ENCODE data around the gene STPG2.
"Not testable (repeated sequence)": the region's sequence is repeated elsewhere in the genome, so short reads cannot be mapped to it uniquely, and the experiment has no call there.

STPG2 gene

DNA sequence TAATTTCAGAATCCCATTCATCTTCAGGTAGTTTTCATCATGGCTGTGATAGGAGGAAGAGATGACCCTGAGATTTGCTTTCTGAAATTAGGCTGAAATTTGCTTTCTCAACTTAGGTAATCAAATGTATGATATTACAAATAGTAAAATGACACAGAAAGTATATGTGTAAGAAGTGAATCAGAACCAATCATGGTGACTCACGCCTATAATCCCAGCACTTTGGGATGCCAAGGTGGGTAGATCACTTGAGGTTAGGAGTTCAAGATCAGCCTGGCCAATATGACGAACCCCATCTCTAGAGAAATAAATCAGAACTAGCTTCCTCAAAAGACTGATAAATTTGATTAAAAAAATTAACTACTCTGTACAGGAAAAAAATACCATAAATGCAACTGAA, 555.4 kb downstream of the STPG2 start:
- ChIA-PET CTCF (interaction anchor here (1.4 kb wide), 1 partner anchor 19 kb away, joined by 3 read pairs; no protein-coding TSS in a partner anchor), POLR2A (no interaction called here)
- no peak for DNase-seq (ENCODE audit: extremely low spot score)
- TF ChIP-seq, protein P1, sequence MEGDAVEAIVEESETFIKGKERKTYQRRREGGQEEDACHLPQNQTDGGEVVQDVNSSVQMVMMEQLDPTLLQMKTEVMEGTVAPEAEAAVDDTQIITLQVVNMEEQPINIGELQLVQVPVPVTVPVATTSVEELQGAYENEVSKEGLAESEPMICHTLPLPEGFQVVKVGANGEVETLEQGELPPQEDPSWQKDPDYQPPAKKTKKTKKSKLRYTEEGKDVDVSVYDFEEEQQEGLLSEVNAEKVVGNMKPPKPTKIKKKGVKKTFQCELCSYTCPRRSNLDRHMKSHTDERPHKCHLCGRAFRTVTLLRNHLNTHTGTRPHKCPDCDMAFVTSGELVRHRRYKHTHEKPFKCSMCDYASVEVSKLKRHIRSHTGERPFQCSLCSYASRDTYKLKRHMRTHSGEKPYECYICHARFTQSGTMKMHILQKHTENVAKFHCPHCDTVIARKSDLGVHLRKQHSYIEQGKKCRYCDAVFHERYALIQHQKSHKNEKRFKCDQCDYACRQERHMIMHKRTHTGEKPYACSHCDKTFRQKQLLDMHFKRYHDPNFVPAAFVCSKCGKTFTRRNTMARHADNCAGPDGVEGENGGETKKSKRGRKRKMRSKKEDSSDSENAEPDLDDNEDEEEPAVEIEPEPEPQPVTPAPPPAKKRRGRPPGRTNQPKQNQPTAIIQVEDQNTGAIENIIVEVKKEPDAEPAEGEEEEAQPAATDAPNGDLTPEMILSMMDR (IDR thresholded peaks at IDR 0.05; ENCODE audit: control extremely low read depth, extremely low read depth, low read depth, missing control alignments) = no peak

DNA sequence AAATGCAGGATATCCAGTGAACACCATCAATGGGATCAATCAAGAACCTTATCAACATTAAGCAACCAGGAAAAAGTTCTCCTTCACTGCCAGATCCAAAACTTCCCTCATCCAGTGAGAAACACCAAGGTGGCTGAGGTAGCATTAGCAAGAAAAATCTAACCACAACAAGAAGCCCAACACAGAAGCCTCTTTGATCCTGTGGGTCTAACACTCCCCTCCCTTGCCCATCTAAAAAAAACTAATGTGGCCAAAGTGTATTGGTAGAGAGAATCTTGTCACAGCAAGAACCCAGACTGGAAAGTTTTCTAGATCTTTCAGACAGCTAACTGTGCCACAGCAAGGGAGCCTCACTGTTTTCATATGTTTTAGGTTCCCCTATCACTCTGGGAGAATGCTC, 558.0 kb downstream of the STPG2 start:
- CTCF ChIA-PET = no interaction called here
- POLR2A ChIA-PET = no interaction called here
- TF ChIP-seq, protein P1 (IDR thresholded peaks at IDR 0.05; ENCODE audit: control extremely low read depth, extremely low read depth, low read depth, missing control alignments) = no peak

DNA sequence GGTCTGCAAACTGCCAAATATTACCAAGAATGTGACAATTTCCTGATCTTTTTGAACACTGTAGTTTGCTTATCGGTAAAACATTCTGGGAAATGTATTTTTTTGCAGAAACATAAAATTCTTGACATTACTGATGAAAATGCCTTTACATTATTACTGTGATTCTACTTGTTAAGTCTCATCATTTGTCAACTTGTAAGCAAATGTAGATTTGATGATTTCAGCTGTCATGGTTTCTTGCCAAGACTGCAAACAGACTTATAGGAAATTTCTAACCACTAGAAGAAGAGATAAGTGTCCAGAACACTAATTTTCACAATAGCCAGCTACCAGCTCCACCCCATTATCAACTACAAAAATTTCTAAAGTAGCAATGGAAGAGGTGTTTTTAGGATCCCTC, 560.4 kb downstream of the STPG2 start:
- TF ChIP-seq, protein P1 (IDR thresholded peaks at IDR 0.05; ENCODE audit: control extremely low read depth, extremely low read depth, low read depth, missing control alignments) = no peak
- no peak for DNase-seq (ENCODE audit: extremely low spot score)
- ChIA-PET POLR2A (no interaction called here), CTCF (no interaction called here)

More for the DNA sequence above, 558.0 kb downstream of the STPG2 start:
- DNase-seq (ENCODE audit: extremely low spot score) = no peak

DNA sequence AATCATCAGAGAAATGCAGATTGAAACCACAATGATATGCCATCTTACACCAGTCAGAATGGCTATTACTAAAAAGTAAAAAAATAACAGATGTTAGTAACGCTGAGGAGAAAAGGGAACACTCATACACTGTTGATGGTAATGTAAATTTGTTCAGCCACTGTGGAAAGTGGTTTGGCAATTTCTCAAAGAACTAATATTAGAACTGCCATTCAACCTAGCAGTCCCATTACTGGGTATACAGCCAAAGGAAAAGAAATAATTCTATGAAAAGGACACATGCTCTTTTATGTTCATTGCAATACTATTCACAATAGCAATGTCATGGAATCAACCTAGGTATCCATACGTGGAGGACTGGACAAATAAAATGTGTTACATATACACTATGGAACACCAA, 566.3 kb downstream of the STPG2 start:
- POLR2A ChIA-PET = no interaction called here
- TF ChIP-seq, protein P1 (IDR thresholded peaks at IDR 0.05; ENCODE audit: control extremely low read depth, extremely low read depth, low read depth, missing control alignments) = no peak
- CTCF ChIA-PET = no interaction called here
- DNase-seq (ENCODE audit: extremely low spot score) = no peak

DNA sequence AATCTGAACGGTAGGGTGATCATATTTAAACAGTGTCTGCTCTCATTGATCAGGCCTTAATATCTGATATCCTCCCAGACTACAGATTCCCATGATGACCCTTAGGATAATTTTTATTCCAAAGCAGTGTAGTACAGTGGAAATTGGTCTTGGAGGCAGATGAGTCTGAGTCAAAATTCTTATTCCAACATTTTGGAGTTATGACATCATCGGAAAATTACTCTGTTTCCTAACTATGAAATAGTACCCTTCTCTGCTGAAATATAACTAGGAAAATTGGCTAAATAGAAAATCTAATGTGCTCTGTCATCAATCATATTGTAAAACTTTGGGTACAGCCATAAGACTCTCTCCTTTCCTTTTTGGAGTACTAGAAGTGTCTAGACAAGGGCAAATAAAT, 583.3 kb downstream of the STPG2 start:
- ChIA-PET POLR2A (no interaction called here), CTCF (no interaction called here)
- no peak for DNase-seq (ENCODE audit: extremely low spot score)
- TF ChIP-seq, protein P1 (IDR thresholded peaks at IDR 0.05; ENCODE audit: control extremely low read depth, extremely low read depth, low read depth, missing control alignments) = no peak

DNA sequence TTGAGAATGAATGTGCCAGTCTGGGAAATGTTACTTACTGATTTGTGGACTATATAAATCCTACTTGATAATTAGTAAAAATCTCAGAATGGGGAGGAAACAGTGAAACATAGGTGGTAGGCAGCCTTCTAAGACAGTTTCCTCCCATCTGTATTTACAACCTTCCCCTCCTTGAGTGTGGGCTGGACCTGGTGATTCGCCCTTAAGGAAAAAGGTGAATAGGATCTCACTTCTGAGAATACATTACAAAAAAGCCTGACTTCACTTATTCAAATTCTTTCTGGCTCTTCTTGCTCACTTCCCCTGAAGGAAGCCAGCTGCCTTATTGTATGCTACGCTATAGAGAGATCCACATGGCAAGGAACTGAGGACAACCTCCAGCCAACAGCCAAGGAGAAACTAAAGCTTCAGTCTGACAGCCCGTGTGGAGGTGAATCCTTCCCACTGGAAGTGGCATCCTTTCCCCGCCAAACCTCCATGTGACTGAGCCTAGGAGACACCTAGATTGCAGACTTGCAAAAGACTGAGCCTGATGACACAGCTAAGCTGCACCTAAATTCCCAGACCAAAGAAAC, 585.0 kb downstream of the STPG2 start:
- DNase-seq (ENCODE audit: extremely low spot score) = no peak
- ChIA-PET POLR2A (no interaction called here), CTCF (no interaction called here)
- TF ChIP-seq, protein P1 (IDR thresholded peaks at IDR 0.05; ENCODE audit: control extremely low read depth, extremely low read depth, low read depth, missing control alignments) = no peak

DNA sequence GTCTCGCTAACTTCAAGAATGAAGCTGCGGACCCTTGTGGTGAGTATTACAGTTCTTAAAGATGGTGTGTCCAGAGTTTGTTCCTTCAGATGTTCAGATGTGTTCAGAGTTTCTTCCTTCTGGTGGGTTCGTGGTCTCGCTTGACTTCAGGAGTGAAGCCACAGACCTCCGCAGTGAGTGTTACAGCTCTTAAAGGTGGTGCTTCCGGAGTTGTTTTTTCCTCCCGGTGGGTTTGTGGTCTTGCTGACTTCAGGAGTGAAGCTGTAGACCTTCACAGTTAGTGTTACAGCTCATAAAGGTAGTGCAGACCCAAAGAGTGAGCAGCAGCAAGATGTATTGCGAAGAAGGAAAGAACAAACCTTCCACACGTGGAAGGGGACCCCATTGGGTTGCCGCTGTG, 592.6 kb downstream of the STPG2 start:
- POLR2A ChIA-PET; DNase-seq (ENCODE audit: extremely low spot score); CTCF ChIA-PET: not testable (repeated sequence)

All from GM10248 (cell line).